GM21825 (cell line): Measurements from ENCODE around the gene NAT14.
"Not testable (repeated sequence)": the region's sequence is repeated elsewhere in the genome, so short reads cannot be mapped to it uniquely, and the experiment has no call there.

Source experiments
- ATAC-seq: cut with Tn5 transposase; IDR thresholded peaks from one replicate; pipeline ENCODE4 v1.9.1; 2021; ENCODE audit warnings: mild to moderate bottlenecking, moderate library complexity; ENCODE audit not compliant: unreplicated experiment

Gene NAT14

GRCh38 chr19:55530996-55531395 is 46.0 kb downstream of the NAT14 start:
- no peak for ATAC-seq

GRCh38 chr19:55534280-55534679 is 49.3 kb downstream of the NAT14 start:
- ATAC-seq = not testable (repeated sequence)

- no peak for ATAC-seq
These were observed 50.4 kb downstream of the NAT14 start for GRCh38 chr19:55535173-55535964.

GRCh38 chr19:55535965-55536350 is 51.0 kb downstream of the NAT14 start:
- no peak for ATAC-seq

- no peak for ATAC-seq
These were observed 51.4 kb downstream of the NAT14 start for GRCh38 chr19:55536366-55536765.
